Measurements from ENCODE around the gene MBTD1.
A peak's percentile ranks its signal among the peaks of the same experiment; 100 is the strongest.
"Not testable (repeated sequence)": the region's sequence is repeated elsewhere in the genome, so short reads cannot be mapped to it uniquely, and the experiment has no call there.

Gene MBTD1

GRCh38 chr17:51259564-51260236 is at the start of gene MBTD1:
TSS of gene MBTD1 (minus strand) at chr17:51260049. CDS start at chr17:51225161, 34,888 bp downstream.
- peak; percentile 89 for DNase-seq (ENCODE audit: low read depth)

GRCh38 chr17:51305182-51305581 is 45.3 kb upstream of the MBTD1 start:
- no peak for DNase-seq (ENCODE audit: low read depth)

GRCh38 chr17:51299859-51300258 is 40.0 kb upstream of the MBTD1 start:
- DNase-seq (ENCODE audit: low read depth): no peak

GRCh38 chr17:51298508-51299371 is 38.9 kb upstream of the MBTD1 start:
- no peak for DNase-seq (ENCODE audit: low read depth)

DNA sequence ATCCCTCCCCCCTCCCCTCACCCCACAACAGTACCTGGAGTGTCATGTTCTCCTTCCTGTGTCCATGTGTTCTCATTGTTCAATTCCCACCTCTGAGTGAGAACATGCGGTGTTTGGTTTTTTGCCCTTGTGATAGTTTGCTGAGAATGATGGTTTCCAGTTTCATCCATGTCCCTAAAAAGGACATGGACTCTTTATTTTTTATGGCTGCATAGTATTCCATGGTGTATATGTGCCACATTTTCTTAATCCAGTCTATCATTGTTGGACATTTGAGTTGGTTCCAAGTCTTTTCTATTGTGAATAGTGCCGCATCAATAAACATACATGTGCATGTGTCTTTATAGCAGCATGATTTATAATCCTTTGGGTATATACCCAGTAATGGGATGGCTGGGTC is 34.5 kb upstream of the MBTD1 start:
- not testable (repeated sequence) for DNase-seq (ENCODE audit: low read depth)

- no peak for DNase-seq (ENCODE audit: low read depth)
Measured at GRCh38 chr17:51289696-51290111, 29.9 kb upstream of the MBTD1 start.

GRCh38 chr17:51287412-51287811 is 27.6 kb upstream of the MBTD1 start:
- no peak for DNase-seq (ENCODE audit: low read depth)

DNA sequence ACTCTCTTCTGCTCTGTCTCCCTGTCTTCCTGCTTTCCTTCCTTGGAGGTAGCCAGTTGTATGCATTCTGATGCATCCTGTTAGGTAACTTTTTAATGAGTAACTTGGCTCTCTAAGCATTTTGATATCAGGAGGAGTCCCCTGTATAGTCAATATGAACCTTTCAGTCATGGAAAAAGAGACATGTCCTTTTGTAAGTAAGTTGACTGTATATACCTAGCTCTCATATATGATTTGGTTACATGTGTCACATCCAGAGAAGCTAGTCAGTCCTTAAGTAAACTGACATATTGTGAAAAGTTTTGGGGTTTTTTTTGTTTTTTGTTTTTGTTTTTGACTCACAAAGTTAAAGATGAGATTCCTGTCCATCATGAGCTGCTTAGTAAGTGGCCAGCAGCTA is 19.3 kb upstream of the MBTD1 start:
- DNase-seq (ENCODE audit: low read depth): no peak

- no peak for DNase-seq (ENCODE audit: low read depth)
Measured at GRCh38 chr17:51275381-51275780, 15.5 kb upstream of the MBTD1 start.

GRCh38 chr17:51272812-51273211 is 13.0 kb upstream of the MBTD1 start:
- DNase-seq (ENCODE audit: low read depth): no peak

GRCh38 chr17:51270636-51271035 is 10.8 kb upstream of the MBTD1 start:
- no peak for DNase-seq (ENCODE audit: low read depth)

DNA sequence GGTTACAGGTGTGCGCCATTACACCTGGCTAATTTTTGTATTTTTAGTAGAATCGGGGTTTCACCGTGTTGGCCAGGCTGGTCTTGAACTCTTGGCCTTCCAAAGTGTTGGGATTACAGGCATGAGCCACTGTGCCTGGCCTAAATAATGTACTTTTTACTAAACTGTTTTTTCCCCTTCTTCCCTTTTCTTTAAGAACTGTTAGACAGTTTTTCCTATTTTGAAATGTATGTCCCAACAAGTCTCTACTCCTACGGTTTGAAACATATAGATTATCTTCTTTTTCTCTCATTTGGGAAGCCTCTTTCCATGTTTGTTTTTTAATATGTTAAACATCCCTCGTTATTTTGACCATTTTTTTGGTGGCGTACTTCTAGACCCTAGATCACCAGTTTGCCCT is 10.1 kb upstream of the MBTD1 start:
- no peak for DNase-seq (ENCODE audit: low read depth)

DNA sequence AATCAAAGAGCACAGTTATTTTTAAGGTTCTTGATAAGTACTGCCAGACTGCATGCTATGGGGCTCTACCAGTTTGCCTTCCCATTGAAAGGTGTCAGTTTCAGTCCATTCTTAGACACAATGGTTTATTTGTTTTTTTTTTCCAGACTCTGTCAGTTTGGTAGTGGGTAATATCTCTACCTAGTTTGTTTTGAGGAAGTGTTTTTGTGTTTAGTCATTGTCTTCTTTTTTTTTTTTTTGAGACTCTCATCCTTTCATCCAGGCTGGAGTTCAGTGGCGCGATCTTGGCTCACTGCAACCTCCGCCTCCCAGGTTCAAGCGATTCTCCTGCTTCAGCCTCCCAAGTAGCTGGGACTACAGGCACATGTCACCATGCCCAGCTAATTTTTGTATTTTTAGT is 4.6 kb upstream of the MBTD1 start:
- DNase-seq (ENCODE audit: low read depth): not testable (repeated sequence)

- no peak for DNase-seq (ENCODE audit: low read depth)
Measured at GRCh38 chr17:51263006-51263405, 3.2 kb upstream of the MBTD1 start.

DNA sequence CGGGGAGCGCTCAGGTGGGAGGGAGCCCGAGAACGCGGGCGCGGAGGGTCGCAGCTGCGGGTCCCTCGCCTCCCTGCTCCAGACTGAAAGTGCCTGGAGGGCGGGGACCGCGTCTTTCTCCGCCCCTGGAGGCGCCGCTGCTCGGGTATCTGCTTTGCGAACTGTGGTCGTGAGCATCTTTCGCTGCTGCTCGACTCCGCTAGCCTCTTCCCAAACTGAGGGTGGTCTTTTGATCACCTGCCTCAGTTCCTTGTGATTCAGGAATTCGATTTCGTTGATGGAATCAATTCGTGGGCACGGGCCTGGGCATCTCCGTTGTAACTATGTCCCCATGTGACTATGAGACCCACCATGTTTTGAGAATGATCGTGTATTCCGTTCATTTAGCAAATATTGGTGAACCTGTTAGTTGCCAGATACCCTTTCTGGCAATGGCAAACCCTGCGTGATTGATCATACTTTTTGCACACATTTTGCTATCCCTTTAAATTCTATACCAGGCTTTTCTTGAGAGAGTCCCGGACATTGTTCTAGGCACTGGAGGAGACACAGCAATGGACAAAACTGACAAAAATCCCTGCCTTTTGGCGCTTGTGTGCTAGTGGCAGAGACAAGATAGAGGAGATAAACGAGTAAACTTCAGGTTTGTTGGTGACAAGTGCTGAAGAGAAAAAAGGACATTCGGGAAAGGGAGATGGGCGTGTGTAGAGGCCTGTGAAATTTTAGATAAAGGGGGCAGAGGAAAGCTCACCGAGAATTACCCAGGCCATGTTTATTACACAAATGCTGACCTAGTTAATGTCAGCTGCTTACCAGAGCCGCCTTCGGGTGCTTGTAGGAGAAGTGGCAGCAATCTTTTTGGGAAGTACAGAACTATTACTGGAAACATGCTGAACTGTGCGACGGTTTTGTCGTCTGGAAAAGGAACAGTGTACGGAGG is 1.4 kb upstream of the MBTD1 start:
- DNase-seq (ENCODE audit: low read depth): no peak

DNA sequence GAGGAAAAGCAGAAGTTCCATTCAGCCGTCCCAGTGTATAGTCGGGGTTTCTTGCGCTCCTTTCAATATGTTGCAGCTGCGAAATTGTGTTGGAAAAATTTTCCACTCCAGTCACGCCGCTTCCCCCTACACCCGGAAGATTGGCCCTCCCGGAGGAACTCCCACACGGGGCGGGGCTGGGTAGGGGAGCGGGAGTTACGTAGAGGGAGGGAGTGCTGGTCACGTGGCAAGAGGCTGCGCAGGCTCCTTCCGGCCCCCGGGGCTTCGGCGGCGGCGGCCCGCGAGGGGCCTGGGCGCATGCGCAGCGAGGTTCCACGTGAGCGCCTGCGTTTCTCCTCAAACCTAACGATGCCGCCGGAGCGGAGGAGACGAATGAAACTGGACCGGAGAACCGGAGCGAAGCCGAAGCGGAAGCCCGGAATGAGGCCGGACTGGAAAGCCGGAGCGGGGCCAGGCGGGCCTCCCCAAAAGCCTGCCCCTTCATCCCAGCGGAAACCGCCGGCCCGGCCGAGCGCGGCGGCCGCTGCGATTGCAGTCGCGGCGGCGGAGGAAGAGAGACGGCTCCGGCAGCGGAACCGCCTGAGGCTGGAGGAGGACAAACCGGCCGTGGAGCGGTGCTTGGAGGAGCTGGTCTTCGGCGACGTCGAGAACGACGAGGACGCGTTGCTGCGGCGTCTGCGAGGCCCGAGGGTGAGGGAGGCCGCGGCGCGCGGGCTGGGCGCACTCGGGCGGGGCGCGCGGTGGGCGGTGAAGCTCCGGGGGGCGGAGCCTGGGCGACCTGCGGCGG is 581 bp upstream of the MBTD1 start, which contains the start of gene UTP18:
Gene UTP18 (plus strand): TSS at position 310 of the 787 bp plus-strand sequence. CDS start 39 bp downstream, at position 349.
- DNase-seq (ENCODE audit: low read depth): peak; percentile 94

DNA sequence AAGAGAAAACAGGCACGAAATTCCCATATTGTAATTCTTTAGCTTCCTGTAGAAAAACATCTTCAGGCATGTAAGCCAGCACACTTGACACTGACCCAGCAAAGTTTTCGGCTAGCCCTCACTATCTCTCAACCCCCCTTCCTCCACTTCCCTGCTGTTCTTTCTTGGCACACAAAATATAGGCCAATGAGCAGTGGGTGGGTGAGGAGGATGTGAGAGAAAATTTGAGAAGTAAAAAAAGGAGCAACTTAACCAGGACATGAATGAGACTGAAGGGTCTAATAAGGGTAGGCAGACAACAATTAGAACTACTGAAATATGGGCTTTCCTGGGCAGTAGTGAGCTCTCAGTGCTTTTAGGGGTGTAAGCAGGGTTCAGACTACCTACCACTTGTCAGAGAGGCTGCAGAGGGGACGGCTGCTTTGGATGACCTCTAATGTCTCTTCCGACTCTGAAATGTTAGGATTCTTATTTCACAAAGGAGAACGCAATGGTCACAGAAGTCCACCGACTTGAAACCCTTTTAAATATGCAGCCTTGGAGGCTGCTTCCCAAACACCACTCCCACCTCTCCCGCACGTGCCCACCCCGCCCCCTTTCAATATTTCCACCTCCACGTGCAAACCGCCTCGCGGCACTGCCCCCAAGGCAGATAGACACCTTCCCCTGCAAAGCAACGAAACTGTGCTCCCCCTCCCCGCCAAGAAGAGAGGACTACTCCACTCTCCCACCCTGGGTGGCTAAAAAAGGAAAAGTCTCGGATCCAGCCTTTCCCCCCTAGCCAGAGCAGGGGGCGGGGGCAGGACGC is 889 bp downstream of the MBTD1 start:
- DNase-seq (ENCODE audit: low read depth): no peak

DNA sequence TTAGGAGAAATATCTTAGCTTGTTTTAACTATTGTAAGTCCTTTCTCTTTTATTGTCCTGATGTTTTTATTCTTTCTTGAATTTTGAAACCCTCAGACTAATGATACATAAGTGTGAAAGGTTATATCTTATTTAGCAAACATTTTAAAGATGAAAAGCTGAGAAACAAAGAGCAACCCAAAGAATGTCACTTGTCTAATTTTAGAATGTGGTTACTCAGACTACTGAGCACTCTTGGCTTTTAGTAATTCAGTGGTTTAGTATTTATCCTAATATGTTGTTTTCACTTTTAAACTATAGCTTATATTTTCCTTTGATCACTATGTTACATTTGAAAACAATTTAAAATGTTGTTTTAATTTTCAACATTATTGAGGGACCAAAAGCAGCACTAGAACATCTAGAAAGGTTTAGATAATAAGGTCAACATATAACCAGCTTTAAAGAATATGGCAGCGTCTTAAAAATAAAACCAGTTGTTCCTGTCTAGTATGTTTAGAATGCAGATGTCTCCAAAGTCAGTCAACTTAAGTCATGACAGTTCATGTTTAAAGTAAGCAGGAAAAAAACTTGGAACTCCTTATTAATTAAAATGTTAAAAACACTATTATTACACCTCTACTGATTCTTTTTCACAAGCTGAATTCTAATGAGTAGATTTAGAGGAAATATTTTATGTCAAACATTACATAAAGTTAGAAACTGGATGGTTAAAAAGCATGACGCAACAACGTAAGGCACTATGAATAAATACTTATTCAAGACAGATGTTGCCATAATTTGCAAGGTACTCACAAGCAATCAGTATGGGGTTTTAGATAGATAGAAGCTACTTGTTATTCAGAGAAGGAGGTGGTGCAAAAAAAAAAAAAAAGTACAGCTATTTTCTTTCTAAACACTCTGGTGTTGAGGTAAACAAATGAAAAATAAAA is 2.4 kb downstream of the MBTD1 start:
- no peak for DNase-seq (ENCODE audit: low read depth)

DNA sequence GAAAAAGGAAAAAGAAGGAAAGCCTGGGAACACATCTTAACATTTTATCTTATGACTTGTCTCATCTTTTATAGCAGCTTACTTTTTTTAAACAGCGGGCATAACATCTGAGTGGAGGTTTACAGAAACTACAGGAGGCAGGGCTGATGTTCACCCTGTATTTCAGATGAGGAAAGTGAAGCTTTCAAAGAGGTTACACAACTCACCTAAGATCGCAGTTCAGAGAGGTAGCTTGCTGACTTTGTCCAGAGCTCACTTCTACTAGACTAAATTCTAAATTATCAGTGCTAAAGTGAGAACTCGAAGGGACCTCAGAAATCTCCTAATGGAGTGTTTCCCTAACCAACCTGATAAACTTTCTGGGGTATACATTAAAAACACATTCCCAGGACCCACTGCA is 3.7 kb downstream of the MBTD1 start:
- no peak for DNase-seq (ENCODE audit: low read depth)
